Upper lobe of left lung (tissue), 4 donors: ENCODE measurements around the gene CACNA1D.

Experiments
- EP300 ChIP-seq, 4 donors: sonication (generic); formaldehyde crosslinking; IDR thresholded peaks; one replicate each; pipeline ENCODE4 v1.5.1; 2017; ENCODE audit warnings: antibody characterized with exemption in 4 of 4, control low read depth in 2 of 4
- POLR2A ChIP-seq, 4 donors: fragments of 450-650 bp; IDR thresholded peaks; one replicate each; pipeline ENCODE4 v1.5.1; 2016 to 2017; ENCODE audit warnings: antibody characterized with exemption in 4 of 4, mild to moderate bottlenecking in 2 of 4
- POLR2AphosphoS5 ChIP-seq, 2 donors: sonication (generic); formaldehyde crosslinking; IDR thresholded peaks; one replicate each; pipeline ENCODE4 v1.5.1; 2017; ENCODE audit warnings: antibody characterized with exemption in 2 of 2
- TF ChIP-seq, protein P1 (sequence below), 6 experiments: fragments of 450-650 bp in 4 of 6; fragments of 200-600 bp in 2 of 6; sonication (generic) in 2 of 6; IDR thresholded peaks; one replicate each; pipeline ENCODE4 v1.5.1; 2016 to 2019; ENCODE audit warnings: antibody characterized with exemption in 6 of 6

DNA sequence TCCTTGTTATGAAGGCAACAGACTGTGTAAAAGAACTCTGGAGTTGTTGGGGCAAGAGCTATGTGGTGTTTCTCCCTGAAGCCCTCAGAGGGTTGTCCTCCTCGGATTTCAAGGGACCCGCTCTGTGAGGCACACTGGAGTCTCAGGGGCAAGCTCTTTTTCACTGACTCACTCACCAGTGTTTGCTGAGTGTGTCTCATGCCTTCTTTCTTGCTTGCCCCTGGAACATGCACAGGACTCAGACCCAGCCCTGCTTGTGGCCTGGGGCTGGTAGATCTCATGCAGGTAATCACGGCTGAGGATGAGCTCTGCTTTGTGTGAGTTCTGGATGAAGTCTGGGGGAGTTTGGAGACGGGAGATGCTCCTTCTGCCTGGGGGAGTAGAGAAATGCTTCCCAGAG, 93.7 kb downstream of the CACNA1D start:
- TF ChIP-seq, protein P1, sequence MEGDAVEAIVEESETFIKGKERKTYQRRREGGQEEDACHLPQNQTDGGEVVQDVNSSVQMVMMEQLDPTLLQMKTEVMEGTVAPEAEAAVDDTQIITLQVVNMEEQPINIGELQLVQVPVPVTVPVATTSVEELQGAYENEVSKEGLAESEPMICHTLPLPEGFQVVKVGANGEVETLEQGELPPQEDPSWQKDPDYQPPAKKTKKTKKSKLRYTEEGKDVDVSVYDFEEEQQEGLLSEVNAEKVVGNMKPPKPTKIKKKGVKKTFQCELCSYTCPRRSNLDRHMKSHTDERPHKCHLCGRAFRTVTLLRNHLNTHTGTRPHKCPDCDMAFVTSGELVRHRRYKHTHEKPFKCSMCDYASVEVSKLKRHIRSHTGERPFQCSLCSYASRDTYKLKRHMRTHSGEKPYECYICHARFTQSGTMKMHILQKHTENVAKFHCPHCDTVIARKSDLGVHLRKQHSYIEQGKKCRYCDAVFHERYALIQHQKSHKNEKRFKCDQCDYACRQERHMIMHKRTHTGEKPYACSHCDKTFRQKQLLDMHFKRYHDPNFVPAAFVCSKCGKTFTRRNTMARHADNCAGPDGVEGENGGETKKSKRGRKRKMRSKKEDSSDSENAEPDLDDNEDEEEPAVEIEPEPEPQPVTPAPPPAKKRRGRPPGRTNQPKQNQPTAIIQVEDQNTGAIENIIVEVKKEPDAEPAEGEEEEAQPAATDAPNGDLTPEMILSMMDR (IDR thresholded peaks at IDR 0.05) = no peak
- TF ChIP-seq POLR2A (IDR thresholded peaks at IDR 0.05) (no peak), EP300 (IDR thresholded peaks at IDR 0.05) (no peak), POLR2AphosphoS5 (IDR thresholded peaks at IDR 0.05) (no peak)
